ENCODE data around the gene TLN1. TPM values are rescaled to one million over a fixed set of nuclear protein-coding genes. Genes with fewer than 3 reads are reported as not detected.

Gene TLN1
- total RNA-seq, 2 experiments from 2014 or later = 149 to 151 TPM

DNA sequence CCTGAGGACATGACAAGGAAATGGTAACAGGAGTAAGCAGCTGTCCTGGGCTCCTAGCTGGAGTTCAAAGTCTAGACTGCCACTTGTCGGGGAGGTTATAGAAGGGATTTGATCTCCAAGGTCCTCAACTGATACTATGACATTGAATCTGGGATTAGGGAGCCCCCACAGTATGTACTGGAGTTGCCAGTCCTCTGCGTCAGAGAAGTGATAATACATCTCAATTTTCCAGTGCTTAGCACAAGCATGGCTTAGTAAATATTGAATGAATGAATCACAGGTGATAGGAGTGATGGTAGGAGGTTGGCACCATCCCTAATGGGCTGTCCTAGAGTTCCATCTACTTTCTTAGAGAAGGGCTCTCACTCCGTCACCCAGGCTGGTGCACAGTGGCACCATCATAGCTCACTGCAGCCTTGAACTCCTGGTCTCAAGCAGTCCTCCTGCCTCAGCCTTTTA lies 36.0 kb downstream of the TLN1 start:
- peaks cover 45% of the 10 kb centered on the region for H3K36me3 ChIP-seq (ENCODE audit: insufficient read depth, low read length)
- no peaks in the 10 kb centered on the region for H3K27me3 ChIP-seq (ENCODE audit: control insufficient read depth in 1 of 2, insufficient read depth in 2 of 2, low read length in 2 of 2)
- intact Hi-C loops (cut with DNase I, micrococcal nuclease) = loop anchor here (1.0 to 2.0 kb wide), 6 partner anchors 31 to 91 kb away; partner anchors contain the start of genes CCDC107 (in 2 of the 2), RMRP (in 2 of the 2) and TESK1 (in 1 of the 2)
- Mint-ChIP-seq H3K4me3 (no peak overlapping the region), H3K36me3 (ENCODE audit: low read depth) (no peaks in the 10 kb centered on the region), H3K9me3 (no peaks in the 10 kb centered on the region), H3K27ac (no peak overlapping the region), H3K4me1 (ENCODE audit: low read depth) (peaks cover 25% of the 10 kb centered on the region), H3K27me3 (no peaks in the 10 kb centered on the region)
- DNase-seq = no peak
- no peaks in the 10 kb centered on the region for H3K9me3 ChIP-seq (ENCODE audit: control insufficient read depth in 1 of 2, insufficient read depth in 1 of 2, low read length in 2 of 2)
- H3K4me3 ChIP-seq (ENCODE audit: low read length) = no peak overlapping the region
- TF ChIP-seq, protein P1, sequence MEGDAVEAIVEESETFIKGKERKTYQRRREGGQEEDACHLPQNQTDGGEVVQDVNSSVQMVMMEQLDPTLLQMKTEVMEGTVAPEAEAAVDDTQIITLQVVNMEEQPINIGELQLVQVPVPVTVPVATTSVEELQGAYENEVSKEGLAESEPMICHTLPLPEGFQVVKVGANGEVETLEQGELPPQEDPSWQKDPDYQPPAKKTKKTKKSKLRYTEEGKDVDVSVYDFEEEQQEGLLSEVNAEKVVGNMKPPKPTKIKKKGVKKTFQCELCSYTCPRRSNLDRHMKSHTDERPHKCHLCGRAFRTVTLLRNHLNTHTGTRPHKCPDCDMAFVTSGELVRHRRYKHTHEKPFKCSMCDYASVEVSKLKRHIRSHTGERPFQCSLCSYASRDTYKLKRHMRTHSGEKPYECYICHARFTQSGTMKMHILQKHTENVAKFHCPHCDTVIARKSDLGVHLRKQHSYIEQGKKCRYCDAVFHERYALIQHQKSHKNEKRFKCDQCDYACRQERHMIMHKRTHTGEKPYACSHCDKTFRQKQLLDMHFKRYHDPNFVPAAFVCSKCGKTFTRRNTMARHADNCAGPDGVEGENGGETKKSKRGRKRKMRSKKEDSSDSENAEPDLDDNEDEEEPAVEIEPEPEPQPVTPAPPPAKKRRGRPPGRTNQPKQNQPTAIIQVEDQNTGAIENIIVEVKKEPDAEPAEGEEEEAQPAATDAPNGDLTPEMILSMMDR (IDR thresholded peaks at IDR 0.05) = no peak
- ATAC-seq (ENCODE audit: poor library complexity) = no peak
- H3K4me1 ChIP-seq (ENCODE audit: insufficient read depth, low read length) = peaks cover 17% of the 10 kb centered on the region
- ChIA-PET POLR2A (interaction anchor here (0.7 to 2.8 kb wide), 14 partner anchors 10 to 92 kb away, joined by 3 to 24 read pairs (median 6); partner anchors contain the start of genes ARHGEF39, CCDC107, CREB3 and GBA2), CTCF (interaction anchor here (0.8 to 3.6 kb wide), 23 partner anchors 8 to 94 kb away, joined by 3 to 32 read pairs (median 7); partner anchors contain the start of genes ARHGEF39, CCDC107, RMRP and SIT1)
- no peak overlapping the region for H3K27ac ChIP-seq (ENCODE audit: low read depth in 1 of 2, low read length in 2 of 2)

DNA sequence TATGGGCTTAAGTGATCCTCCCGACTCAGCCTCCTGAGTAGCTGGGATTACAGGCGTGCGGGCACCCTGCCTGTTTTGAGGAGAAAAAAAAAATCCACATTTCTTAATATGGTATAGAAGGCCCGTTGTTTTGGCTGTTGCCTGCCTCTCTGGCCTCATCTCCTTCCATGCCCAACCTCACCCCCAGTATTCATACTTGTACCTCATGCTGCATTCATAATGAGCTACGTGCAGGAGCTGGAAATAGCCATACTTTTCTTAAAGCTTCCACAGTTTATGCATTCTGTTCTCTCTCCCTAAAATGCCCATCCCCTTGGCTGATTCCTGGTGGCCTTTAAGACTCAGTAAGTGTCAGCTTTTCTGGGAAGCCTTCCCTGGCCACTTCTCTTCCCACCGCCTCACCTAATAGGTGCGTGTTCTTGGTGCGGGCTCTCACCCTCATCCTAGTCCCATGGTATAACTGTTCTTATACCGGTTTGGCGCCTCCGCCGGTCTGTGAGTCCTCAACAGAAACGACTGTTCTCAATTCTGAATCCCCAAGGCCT lies 40.2 kb downstream of the TLN1 start:
- TF ChIP-seq, protein P1 (IDR thresholded peaks at IDR 0.05) = no peak
- Histone ChIP-seq H3K9me3 (ENCODE audit: control insufficient read depth in 1 of 2, insufficient read depth in 1 of 2, low read length in 2 of 2) (no peaks in the 10 kb centered on the region), H3K4me3 (ENCODE audit: low read length) (no peak overlapping the region), H3K4me1 (ENCODE audit: insufficient read depth, low read length) (peaks cover 32% of the 10 kb centered on the region), H3K36me3 (ENCODE audit: insufficient read depth, low read length) (peaks cover 4% of the 10 kb centered on the region), H3K27me3 (ENCODE audit: control insufficient read depth in 1 of 2, insufficient read depth in 2 of 2, low read length in 2 of 2) (no peaks in the 10 kb centered on the region), H3K27ac (ENCODE audit: low read depth in 1 of 2, low read length in 2 of 2) (no peak overlapping the region)
- no peaks in the 10 kb centered on the region for H3K9me3 Mint-ChIP-seq
- CTCF ChIA-PET = interaction anchor here (1.4 kb wide), 2 partner anchors 34 to 75 kb away, joined by 3 read pairs; partner anchors contain the start of genes CCDC107 and RMRP
- ATAC-seq (ENCODE audit: poor library complexity) (no peak), DNase-seq (no peak)
- peaks cover 36% of the 10 kb centered on the region for H3K4me1 Mint-ChIP-seq (ENCODE audit: low read depth)
- POLR2A ChIA-PET = interaction anchor here (0.7 to 2.3 kb wide), 5 partner anchors 11 to 63 kb away, joined by 3 to 10 read pairs (median 7); partner anchors contain the start of gene ARHGEF39
- intact Hi-C loops (cut with DNase I, micrococcal nuclease) = no loop called here
- no peaks in the 10 kb centered on the region for H3K36me3 Mint-ChIP-seq (ENCODE audit: low read depth)
- peak overlapping the region; percentile 92 for H3K4me3 Mint-ChIP-seq
- H3K27ac Mint-ChIP-seq = peak overlapping the region; percentile 73
- H3K27me3 Mint-ChIP-seq = no peaks in the 10 kb centered on the region

DNA sequence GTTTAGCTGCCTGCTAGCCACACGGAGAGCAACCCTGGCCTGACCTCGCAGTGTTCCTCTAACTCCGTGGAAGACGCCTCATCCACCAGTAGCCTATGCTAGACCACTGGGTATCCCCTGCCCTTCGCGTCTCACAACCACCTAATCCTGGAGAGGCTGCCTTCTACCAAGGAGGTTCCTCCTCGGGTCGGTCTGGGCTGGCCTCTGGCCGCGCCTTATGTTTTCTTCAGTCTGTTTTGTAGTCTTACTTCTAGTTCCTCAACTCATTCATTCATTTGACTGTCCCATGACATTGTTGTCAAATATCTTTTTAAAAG lies 40.7 kb downstream of the TLN1 start:
- Histone ChIP-seq H3K27ac (ENCODE audit: low read depth in 1 of 2, low read length in 2 of 2) (peak overlapping the region; percentile 40 to 55), H3K9me3 (ENCODE audit: control insufficient read depth in 1 of 2, insufficient read depth in 1 of 2, low read length in 2 of 2) (no peaks in the 10 kb centered on the region), H3K4me1 (ENCODE audit: insufficient read depth, low read length) (peaks cover 27% of the 10 kb centered on the region), H3K36me3 (ENCODE audit: insufficient read depth, low read length) (no peaks in the 10 kb centered on the region), H3K4me3 (ENCODE audit: low read length) (peak overlapping the region; percentile 88), H3K27me3 (ENCODE audit: control insufficient read depth in 1 of 2, insufficient read depth in 2 of 2, low read length in 2 of 2) (no peaks in the 10 kb centered on the region)
- intact Hi-C loops (cut with DNase I, micrococcal nuclease) = no loop called here
- POLR2A ChIA-PET = interaction anchor here (0.7 to 2.3 kb wide), 13 partner anchors 11 to 72 kb away, joined by 3 to 10 read pairs (median 4); partner anchors contain the start of genes ARHGEF39, CCDC107, RMRP and SIT1
- Mint-ChIP-seq H3K4me3 (peak overlapping the region; percentile 92), H3K36me3 (ENCODE audit: low read depth) (no peaks in the 10 kb centered on the region), H3K27ac (peak overlapping the region; percentile 73), H3K9me3 (no peaks in the 10 kb centered on the region), H3K4me1 (ENCODE audit: low read depth) (peaks cover 30% of the 10 kb centered on the region), H3K27me3 (no peaks in the 10 kb centered on the region)
- no peak for DNase-seq
- CTCF ChIA-PET = interaction anchor here (1.2 to 1.8 kb wide), 3 partner anchors 23 to 75 kb away, joined by 3 to 5 read pairs (median 3); no protein-coding TSS in a partner anchor
- ATAC-seq (ENCODE audit: poor library complexity) = no peak
- TF ChIP-seq, protein P1 (IDR thresholded peaks at IDR 0.05) = no peak
